HG03571 (cell line): ENCODE results near the gene GNA15.

Source experiments
- ATAC-seq: cut with Tn5 transposase; IDR thresholded peaks from one replicate; pipeline ENCODE4 v1.9.1; 2021; ENCODE audit not compliant: unreplicated experiment

Gene GNA15

DNA sequence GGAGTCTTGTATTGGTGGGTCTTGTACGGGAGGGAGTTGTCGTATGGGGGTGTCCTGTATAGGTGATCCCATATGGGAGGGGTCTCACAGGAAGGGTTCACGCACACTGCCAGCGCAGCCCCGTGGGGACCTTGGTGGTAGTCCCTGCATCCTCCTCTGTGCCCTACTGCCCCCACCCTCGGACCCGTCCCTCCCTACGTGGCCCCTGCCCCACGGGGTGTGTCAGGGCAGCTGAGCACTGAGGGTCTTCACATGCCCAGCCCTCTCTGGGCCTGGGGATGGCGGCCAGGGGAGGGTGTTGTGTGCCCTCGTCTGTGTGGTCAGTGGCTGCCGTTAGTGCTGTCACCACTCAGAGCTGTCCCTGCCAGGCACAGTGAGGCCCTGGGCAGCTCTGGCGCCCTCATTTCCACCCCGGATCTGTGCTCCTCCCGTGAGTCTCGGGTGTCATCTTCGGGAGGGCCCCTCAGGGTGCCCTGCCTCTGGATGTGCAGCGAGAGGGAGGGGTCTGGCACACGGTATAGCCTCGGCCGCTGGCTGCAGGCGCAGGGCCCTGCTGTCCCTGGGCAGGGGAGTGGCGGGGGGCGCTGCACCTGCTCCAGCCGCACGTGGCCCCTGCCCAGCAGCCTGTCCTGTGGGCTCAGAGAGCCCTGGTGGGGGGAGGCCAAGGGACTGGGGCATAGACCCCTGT is 16.0 kb upstream of the GNA15 start:
- ATAC-seq, result no peak

DNA sequence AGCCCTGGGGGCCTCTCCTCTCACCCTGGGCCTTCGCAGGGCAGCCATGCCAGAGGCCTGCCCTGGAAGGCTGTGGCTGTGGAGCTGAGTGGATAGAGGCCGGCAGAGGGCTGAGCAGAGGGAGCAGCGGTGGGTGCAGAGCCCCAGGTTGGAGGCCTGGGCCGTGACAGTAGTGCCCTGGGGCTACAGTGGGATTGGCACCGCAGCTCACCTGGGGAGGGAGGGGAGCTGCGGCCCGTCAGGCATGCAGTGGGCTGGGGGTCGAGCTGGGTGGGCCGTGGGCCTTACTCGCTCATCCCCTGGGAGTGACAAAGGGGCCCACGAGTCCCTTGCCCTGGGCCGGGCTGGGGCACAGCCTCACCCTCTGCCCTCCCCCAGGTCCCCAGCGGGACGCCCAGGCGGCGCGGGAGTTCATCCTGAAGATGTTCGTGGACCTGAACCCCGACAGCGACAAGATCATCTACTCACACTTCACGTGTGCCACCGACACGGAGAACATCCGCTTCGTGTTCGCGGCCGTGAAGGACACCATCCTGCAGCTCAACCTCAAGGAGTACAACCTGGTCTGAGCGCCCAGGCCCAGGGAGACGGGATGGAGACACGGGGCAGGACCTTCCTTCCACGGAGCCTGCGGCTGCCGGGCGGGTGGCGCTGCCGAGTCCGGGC is 15.1 kb upstream of the GNA15 start:
- no peak for ATAC-seq

DNA sequence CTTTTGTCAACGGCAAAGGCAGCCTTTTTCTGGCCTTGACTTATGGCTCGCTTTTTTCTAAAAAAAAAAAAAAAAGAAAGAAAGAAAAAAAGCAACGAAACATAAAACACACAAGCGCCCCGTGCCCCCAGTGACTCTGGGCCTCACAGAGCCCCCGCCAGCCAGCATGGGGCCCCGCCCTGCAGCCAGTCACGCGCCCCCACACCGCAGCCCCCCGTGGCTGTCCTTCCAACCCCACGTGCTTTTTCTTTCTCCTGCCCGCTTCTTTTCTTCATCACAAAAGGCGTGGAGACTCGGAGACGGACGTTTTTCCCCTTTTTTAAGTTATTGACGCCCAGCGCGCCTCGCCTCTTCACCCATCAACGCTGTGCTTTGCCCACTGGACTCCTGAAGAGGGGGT is 14.4 kb upstream of the GNA15 start:
- no peak for ATAC-seq

DNA sequence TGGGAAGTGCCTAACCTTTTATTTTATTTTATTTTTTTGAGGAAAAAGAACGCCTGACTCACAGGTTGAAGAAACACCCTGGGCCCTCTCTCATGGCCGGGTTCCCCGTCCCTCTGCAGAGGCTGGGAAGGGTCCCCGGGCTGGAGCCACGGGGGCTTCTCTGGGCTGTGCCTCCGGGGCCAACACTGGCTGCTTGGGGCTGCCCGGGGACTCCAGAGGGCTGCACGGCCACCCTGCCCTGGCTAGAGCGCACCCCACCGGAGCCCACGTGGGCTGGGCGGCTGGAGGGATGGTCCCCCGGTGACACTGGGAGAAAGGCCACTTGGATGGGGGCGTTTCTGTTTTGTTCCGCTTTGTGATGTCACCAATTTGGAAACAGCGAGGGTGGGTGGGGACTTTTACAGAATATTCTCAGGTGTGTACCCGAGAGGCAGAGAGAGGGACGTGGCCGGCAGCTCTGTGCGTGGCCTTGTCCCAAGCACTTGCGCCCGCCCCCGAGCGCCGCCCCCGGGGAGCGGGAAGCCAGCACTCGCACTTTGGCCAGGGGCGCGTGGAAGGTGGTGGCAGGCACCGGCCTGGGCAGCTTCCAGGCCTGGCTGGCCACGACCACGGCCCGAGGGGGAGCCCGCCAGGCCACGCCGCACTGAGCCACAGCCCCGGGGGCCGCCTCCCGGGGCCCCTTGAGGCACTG is 13.9 kb upstream of the GNA15 start:
- no peak for ATAC-seq

DNA sequence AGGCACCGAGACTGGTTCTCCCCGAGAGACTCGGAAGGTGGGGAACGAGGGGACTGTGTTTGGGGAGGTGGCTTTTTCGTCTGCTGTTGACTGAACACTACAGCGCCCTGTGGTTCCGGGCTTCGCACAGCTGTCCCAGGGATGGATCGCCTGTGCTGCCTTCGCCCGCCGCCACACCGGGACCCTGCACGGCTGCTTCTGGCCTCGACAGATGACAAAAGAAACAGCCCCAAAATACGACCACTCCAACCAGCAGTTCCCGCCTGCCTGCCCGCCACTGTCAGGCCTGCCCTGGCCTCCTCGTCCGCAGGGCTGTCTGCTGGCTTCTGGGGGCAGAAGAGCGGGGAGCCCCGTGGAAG is 13.3 kb upstream of the GNA15 start:
- ATAC-seq, result no peak

DNA sequence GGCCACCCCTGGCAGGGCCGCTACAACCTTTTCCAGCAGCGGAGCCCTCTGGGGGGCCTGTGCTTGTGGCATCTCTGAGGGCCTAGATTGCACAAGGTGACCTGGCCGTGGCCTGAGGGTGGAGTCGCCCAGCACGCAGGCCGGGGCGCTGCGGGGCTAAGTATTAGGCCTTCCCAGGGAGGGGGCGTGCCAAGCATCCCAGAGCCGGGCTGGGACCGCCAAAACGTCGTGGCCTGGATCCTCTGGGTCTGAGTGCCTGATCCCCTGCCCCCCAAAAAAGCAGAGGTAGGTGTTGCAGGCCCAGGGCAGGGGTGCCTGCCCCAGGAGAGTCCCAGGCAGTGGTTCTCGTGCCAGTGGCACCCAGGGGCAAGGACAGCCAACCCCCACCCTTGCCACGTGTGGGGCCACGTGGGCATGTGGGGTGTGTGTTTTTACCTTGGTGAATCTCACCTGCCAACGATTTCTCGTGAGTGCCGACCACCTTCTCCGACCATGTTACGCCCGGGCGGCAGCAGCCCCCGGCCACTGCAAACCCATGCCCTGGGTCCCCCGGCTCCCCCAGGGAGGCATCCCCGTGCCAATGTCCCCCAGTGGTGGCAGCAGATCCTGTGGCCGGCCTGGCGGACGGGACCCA is 12.6 kb upstream of the GNA15 start:
- no peak for ATAC-seq

DNA sequence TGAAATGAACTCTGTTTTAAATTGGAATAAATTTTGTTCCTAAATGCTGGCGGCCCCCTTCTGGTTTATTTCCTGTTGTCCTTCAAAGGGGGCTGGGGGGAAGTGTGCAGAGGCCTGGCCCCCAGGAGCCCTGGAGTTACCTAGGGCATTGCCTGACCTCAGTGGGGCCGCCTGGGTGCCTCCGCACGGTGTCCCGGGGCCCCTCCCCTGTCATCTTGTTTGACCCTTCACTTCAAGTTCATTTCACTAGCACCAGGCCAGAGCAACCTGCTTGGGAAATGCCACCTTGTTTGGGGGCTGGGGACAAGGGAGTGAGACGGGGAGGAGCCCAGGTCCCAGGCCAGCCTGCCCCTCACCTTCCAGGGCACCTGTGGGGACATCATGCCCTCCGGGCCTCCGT is 11.9 kb upstream of the GNA15 start:
- no peak for ATAC-seq

DNA sequence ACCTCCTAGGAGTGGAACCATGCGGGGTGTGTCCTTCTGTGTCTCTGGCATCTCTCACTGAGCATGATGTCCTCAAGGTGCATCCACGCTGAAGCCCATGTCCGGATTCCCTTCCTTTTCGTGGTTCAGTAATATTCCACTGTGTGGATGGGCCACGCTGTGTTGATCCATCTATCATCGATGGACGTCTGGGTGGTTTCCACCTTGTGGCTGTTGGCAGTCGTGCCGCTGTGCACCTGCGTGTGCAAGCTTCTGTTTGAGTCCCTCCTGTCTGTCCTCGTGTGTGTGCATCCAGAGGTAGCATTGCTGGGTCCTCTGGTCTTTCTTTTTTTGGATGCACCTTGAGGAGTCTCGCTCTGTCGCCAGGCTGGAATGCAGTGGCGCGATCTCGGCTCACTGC is 11.2 kb upstream of the GNA15 start:
- ATAC-seq, result no peak

DNA sequence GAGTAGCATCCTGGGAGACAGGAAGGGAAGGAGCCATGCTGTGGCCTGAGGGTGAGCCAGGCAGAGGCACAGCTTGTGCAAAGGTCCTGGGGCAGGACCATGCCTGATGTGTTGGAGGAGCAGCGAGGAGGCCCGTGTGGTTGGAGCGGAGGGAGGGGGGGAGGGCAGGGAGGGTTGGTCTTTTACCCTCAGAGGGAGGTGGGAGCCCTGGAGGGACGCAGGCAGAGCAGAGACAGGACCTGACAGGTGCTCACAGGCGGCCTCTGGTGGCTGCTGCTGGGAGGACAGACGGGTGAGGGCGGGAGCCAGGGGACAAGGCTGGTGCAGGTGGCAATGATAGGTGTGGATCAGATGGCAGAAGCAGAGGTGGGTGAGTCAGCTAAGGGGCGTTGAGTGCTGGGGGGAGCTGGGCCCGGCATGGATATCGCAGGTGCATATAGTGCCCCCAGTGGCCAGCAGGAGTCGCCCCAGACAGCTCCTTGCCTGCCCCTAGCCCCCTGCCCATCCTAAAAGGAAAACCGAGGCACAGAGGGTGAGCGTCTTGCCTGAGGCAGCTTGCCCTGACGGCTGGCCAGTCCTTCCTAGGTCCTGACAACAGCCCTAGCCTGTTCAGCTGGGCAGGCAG is 9.8 kb upstream of the GNA15 start:
- ATAC-seq, result no peak

DNA sequence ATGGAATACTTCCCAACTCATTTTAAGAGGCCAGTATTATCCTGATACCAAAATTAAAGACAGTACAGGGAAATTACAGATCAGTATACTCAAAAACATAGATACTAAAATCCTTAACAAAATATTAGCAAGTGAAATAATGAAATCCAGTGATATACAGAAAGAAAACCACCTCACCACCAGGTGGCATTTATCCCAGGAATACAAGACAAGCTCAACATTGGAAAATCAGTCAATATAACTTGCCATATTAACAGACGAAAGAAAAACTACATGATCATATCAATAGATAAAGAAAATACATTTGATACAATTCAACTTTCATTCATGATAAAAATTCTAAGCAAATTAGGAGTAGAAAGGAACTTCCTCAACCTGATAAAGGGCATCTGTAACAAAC is 6.7 kb upstream of the GNA15 start:
- no peak for ATAC-seq

DNA sequence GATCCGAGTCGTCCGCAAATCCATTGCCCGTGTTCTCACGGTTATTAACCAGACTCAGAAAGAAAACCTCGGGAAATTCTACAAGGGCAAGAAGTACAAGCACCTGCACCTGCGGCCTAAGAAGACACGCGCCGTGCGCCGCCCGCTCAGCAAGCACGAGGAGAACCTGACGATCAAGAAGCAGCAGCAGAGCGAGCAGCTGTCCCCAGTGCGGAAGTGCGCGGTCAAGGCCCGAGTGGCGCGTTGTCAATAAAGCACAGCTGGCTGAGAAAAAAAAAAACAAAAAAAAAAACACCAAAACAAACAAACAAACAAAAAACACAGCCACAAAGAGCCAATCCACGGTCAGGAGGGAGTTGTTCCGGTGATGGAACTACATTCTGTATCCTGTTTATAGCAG is 4.7 kb upstream of the GNA15 start:
- ATAC-seq, result no peak

DNA sequence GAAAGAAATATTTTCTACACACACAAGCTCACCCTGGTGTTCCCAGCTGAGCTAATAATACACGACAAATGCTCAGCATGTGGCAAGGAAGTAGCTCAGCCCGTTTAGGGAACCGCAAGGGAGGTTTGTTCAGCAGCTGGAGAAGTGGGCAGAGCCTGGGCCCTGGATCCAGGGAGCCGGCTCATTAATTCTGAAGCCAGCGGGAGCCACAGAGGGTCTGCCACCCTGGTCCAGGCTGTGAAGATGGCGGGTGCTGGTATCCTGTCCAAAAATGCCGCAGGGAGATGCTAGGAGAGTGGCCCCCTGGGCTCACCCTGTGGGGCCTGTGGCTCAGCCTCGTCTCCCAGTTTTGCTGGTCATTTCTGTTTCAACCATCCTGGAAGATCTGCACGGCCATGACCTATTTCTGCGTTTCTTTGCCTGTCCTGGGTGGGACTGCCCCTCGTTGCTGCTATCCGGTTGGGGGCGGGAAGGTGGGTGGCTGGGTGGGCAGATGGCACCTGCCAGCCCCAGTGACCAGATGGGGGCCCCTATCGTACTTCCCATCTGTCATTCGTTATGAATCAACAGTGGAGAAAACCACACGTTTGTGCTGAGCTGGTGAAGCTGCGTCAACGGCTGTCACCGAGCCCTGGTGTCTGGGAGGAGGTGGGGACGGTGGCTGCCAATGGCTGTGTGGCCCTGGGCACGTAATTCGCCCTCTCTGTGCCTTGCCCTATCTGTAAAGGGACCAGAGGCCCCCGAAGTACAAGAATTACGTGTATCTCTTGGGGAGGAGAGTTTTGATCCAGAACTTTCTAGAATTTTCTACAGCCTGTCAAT is 2.7 kb upstream of the GNA15 start:
- ATAC-seq, result no peak

DNA sequence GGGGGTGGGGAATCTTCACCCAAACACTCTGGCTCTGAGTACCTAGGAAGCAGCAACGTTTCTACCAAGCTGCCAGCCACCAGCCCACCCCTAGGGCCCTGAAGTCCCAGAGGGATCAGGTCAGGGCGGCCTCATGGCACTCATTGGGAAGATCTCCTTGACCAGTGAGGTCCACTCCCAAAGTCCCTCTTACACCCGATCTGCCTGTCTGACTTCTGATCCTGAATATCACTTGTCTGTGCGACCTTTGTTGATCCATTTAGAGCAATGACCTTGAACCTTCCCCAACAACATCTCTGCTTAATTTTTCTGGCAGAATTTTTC is 2.1 kb upstream of the GNA15 start:
- ATAC-seq, result no peak

DNA sequence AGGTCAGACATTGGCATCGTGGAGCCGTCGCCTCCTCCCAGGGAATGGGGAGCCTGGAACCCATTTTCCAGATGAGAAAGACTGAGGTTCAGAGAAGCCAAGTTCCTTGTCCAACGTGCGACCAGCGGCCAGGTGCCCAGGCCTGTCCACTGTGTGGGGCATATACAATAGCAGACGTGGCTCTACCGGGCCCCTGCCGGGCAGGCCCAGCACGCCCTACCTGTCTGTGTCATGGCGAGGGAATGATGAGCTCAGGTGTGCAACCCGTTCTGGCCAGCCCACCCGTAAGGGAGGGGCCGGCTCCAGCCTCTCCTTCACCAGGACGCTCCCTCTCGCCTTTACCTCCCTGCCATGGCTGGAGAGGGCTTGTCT is 837 bp downstream of the GNA15 start:
- ATAC-seq, result no peak

DNA sequence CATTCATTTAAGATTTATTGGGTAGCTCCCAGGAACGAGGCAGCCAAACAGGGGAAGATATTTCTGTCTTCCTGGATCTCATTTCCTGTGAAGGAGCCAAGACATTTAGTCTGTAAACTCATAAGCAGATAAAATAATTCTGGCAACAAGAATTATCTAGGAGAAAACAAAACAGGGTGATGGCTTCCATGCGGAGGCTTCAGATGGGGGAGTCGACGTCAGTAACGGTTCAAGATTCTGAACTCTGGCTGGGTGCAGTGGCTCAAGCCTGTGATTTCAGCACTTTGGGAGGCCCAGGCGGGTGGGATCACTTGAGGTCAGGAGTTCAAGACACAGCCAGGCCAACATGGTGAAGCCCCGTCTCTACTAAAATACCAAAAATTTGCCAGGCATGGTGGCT is 1.3 kb downstream of the GNA15 start:
- ATAC-seq, result no peak

DNA sequence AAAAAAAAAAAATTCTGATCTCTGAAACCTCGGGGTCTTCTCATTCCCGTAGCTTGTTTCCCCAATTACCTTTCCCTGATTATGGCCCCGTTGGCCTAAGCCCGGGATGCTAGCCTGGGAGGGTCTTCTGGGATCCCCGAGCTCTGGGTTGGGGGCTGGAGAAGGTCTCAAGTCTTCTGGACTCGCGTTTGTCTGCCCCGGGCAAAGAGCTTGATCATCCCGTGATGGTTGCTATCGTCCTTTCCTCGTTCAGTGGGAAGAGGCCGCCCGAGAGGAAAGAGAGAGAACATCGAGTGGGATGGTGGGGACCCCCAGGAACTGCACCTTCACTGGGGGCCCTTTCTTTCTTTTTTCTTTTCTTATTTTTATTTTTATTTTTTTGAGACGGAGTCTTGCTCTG is 2.4 kb downstream of the GNA15 start:
- no peak for ATAC-seq

DNA sequence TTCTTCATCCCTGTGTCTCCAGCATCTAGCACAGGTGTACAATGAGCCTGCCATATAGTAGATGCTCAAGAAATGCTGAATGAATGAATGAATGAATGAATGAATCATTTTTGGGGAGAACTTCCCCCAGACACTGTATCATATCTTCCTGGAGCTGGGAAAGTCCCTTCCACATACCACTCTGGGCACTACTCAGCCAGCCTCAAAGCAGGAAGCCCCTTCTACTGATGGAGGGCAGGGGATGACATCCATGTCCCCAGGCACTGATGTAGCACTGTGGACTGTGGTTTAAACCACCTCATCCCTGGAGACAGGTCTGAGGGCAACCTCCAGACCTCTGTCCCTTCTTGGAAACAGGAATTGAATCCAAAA is 4.8 kb downstream of the GNA15 start:
- no peak for ATAC-seq

DNA sequence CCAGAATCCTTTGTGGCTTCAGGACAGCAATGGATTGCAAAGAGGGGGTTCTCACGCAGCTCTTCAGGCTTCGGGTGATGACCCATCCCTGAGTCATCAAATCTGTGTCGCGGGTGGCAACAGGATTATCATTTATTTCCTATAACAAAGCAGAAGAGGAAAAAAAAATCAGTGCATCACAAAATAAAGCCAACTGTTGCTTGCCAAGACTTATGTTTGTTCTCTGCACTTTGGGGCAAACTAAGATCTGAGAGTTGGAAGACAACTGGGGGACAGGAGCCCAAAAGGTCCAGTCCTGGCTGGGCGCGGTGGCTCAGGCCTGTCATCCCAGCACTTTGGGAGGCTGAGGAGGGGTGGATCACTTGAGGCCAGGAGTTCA is 6.4 kb downstream of the GNA15 start:
- no peak for ATAC-seq

DNA sequence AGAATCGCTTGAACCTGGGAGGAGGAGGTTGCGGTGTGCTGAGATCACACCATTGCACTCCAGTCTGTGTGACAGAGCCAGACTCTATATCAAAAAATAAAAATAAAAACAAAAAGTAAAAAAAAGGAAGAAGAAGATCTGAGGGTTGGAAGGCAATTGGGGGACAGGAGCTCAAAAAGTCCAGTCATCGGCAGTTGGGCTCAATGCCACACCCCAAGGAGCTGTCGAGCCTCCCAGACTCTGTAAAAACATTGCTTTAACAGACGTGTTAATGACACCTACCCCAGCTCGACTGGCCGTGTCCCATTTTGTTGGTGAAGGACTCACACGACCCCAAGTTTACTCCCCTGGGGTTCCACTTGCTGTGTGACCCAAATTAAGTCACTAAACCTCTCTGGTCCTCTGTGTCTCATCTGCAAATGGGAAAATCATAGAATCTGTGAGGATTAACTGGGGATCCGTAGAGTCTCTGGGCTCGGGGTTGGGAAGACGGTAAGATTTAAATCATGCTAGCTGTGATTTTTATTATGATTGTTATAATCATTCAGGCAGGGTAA is 7.0 kb downstream of the GNA15 start:
- no peak for ATAC-seq

DNA sequence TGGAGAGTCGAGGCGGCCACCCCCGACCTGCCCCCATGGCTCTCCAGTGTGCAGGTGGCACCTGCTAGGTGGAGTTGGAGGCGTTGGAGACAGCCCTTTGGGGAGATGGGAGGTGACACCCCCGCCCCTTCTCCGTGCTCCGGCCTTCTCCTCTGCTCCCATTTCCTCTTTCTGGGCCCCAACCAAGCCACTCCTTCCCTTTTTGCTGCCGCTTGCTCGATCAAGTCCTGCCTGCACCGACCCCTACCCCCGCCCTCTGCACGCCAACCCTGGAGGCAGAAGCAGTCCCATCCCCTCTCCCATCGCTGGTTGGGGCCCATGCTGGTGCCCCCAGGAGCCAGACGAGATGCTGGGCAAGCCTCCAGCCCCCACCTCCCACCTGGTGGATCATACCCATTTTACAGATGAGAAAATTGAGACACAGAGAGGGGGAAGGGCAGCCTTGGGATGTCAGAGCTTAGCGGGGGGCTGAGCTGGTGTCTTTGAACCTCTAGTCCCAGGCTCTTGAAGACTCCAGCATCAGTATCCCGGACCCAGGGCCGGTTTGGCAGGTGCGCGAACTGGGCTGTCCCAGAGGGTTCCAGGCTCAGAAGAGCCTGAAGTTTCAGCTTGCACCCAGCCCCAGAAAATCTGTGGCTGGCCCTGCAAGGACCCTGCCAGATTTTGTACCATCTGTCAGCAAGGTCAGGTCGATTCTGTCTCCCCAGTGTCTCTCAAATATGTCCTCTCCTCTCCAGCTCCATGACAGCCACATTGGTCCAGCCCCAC is 10.3 kb downstream of the GNA15 start:
- no peak for ATAC-seq
